SK-N-MC (cell line): ENCODE measurements around the gene ZDHHC3.
A peak's percentile ranks its signal among the peaks of the same experiment; 100 is the strongest.

Experiments
- DNase-seq: peaks from one replicate; pipeline ENCODE4 v3.0.0-alpha.2; 2011; ENCODE audit warnings: low read depth, low spot score
- H3K27ac ChIP-seq: fragments of 200-600 bp; sonication (generic); 2 replicates; pipeline ENCODE4 v1.5.1; 2016; ENCODE audit warnings: mixed run types
- H3K36me3 ChIP-seq: fragments of 200-600 bp; sonication (generic); 2 replicates; pipeline ENCODE4 v1.6.1; 2017; ENCODE audit warnings: antibody characterized with exemption, low read length, mixed read lengths; ENCODE audit not compliant: insufficient read depth
- H3K4me3 ChIP-seq: fragments of 200-600 bp; sonication (generic); 2 replicates; pipeline ENCODE4 v1.5.1; 2016
- H3K9ac ChIP-seq: fragments of 200-600 bp; sonication (generic); 2 replicates; pipeline ENCODE4 v1.8.0; 2017; ENCODE audit warnings: mixed run types, mixed read lengths; ENCODE audit not compliant: insufficient read length
- H3K9me3 ChIP-seq: fragments of 200-600 bp; sonication (generic); 2 replicates; pipeline ENCODE4 v1.6.1; 2017; ENCODE audit warnings: low read depth, mild to moderate bottlenecking, antibody characterized with exemption, low read length, moderate library complexity, mixed read lengths
- EZH2 ChIP-seq: fragments of 200-600 bp; sonication (generic); IDR thresholded peaks from one replicate; pipeline ENCODE4 v1.6.1; 2017; ENCODE audit warnings: antibody characterized with exemption
- FOXP2 ChIP-seq: optimal IDR thresholded peaks from 2 replicates; pipeline ENCODE3; 2011; ENCODE audit warnings: mild to moderate bottlenecking, moderate library complexity; ENCODE audit not compliant: insufficient read depth; ENCODE audit errors: extremely low read length, control extremely low read depth
- POLR2AphosphoS5 ChIP-seq: IDR thresholded peaks from 2 replicates; pipeline ENCODE4 v1.6.1; 2012; ENCODE audit warnings: mild to moderate bottlenecking, low read depth, low read length, borderline replicate concordance

The ZDHHC3 gene

GRCh38 chr3:44962621-44963393 lies 13.2 kb downstream of the ZDHHC3 start:
- H3K4me3 ChIP-seq = 0 out of 2 replicates have a peak overlapping the region, but pooled peaks have one; percentile 18
- no peaks in the 10 kb centered on the region for H3K9me3 ChIP-seq
- peak; percentile 97 for DNase-seq
- peak; percentile 68; the same call in 1 of the 2 replicates for TF ChIP-seq POLR2AphosphoS5
- TF ChIP-seq EZH2 = no peak
- TF ChIP-seq FOXP2 = peak; percentile 56
- peak overlapping the region; percentile 70 for H3K9ac ChIP-seq
- H3K27ac ChIP-seq = peak overlapping the region; percentile 99
- H3K36me3 ChIP-seq = peaks cover 12% of the 10 kb centered on the region; the same call in 1 of the 2 replicates

GRCh38 chr3:44961888-44962287 lies 14.1 kb downstream of the ZDHHC3 start:
- no peak for DNase-seq
- Histone ChIP-seq H3K27ac (peak overlapping the region; percentile 99), H3K9ac (peak overlapping the region; percentile 59), H3K4me3 (peak overlapping the region; percentile 56), H3K36me3 (peaks cover 14% of the 10 kb centered on the region; the same call in 1 of the 2 replicates), H3K9me3 (no peaks in the 10 kb centered on the region)
- TF ChIP-seq EZH2 (no peak), FOXP2 (no peak), POLR2AphosphoS5 (no peak)

GRCh38 chr3:44960387-44961026 lies 15.5 kb downstream of the ZDHHC3 start:
- DNase-seq = no peak
- H3K27ac ChIP-seq = peak overlapping the region; percentile 79
- TF ChIP-seq POLR2AphosphoS5 = no peak
- TF ChIP-seq EZH2 = no peak
- no peak for TF ChIP-seq FOXP2
- peaks cover 14% of the 10 kb centered on the region; the same call in 1 of the 2 replicates for H3K36me3 ChIP-seq
- H3K4me3 ChIP-seq = no peak overlapping the region
- no peak overlapping the region for H3K9ac ChIP-seq
- no peaks in the 10 kb centered on the region for H3K9me3 ChIP-seq

- DNase-seq = no peak
- Histone ChIP-seq H3K4me3 (no peak overlapping the region), H3K27ac (no peak overlapping the region), H3K9ac (no peak overlapping the region), H3K9me3 (no peaks in the 10 kb centered on the region), H3K36me3 (peaks cover 14% of the 10 kb centered on the region; the same call in 1 of the 2 replicates)
- TF ChIP-seq EZH2 (no peak), FOXP2 (no peak), POLR2AphosphoS5 (no peak)
Measured at GRCh38 chr3:44958386-44958785, 17.6 kb downstream of the ZDHHC3 start.

GRCh38 chr3:44957986-44958385 lies 18.0 kb downstream of the ZDHHC3 start:
- TF ChIP-seq FOXP2 = no peak
- TF ChIP-seq POLR2AphosphoS5 = no peak
- TF ChIP-seq EZH2 = no peak
- no peak for DNase-seq
- peaks cover 14% of the 10 kb centered on the region; the same call in 1 of the 2 replicates for H3K36me3 ChIP-seq
- no peaks in the 10 kb centered on the region for H3K9me3 ChIP-seq
- H3K27ac ChIP-seq = no peak overlapping the region
- H3K4me3 ChIP-seq = no peak overlapping the region
- no peak overlapping the region for H3K9ac ChIP-seq

- no peak for DNase-seq
- TF ChIP-seq POLR2AphosphoS5 (no peak), EZH2 (no peak), FOXP2 (no peak)
- Histone ChIP-seq H3K9ac (no peak overlapping the region), H3K9me3 (no peaks in the 10 kb centered on the region), H3K27ac (no peak overlapping the region), H3K36me3 (peaks cover 14% of the 10 kb centered on the region; the same call in 1 of the 2 replicates), H3K4me3 (no peak overlapping the region)
Measured at GRCh38 chr3:44955917-44956316, 20.1 kb downstream of the ZDHHC3 start.

GRCh38 chr3:44954962-44955361 lies 21.0 kb downstream of the ZDHHC3 start:
- H3K9ac ChIP-seq = no peak overlapping the region
- DNase-seq = no peak
- H3K4me3 ChIP-seq = no peak overlapping the region
- no peaks in the 10 kb centered on the region for H3K9me3 ChIP-seq
- no peak overlapping the region for H3K27ac ChIP-seq
- H3K36me3 ChIP-seq = peaks cover 14% of the 10 kb centered on the region; the same call in 1 of the 2 replicates
- no peak for TF ChIP-seq EZH2
- no peak for TF ChIP-seq POLR2AphosphoS5
- TF ChIP-seq FOXP2 = no peak

GRCh38 chr3:44954304-44954703 lies 21.7 kb downstream of the ZDHHC3 start:
- Histone ChIP-seq H3K4me3 (no peak overlapping the region), H3K27ac (no peak overlapping the region), H3K9ac (no peak overlapping the region), H3K9me3 (no peaks in the 10 kb centered on the region), H3K36me3 (peaks cover 13% of the 10 kb centered on the region; the same call in 1 of the 2 replicates)
- no peak for DNase-seq
- no peak for TF ChIP-seq EZH2
- TF ChIP-seq FOXP2 = no peak
- TF ChIP-seq POLR2AphosphoS5 = no peak

GRCh38 chr3:44952689-44953088 lies 23.3 kb downstream of the ZDHHC3 start:
- Histone ChIP-seq H3K36me3 (0 out of 2 replicates have a peak, but pooled peaks cover 3% of the 10 kb centered on the region), H3K9ac (no peak overlapping the region), H3K9me3 (no peaks in the 10 kb centered on the region), H3K4me3 (no peak overlapping the region), H3K27ac (peak overlapping the region; percentile 31; the same call in 1 of the 2 replicates)
- no peak for TF ChIP-seq FOXP2
- TF ChIP-seq EZH2 = no peak
- no peak for TF ChIP-seq POLR2AphosphoS5
- no peak for DNase-seq
